Activated naive CD4-positive, alpha-beta T cell treated with Interleukin-2 at 50 U/mL for 16 hours (primary cell): ENCODE results near the gene ZNF429.
"Not testable (repeated sequence)": the region's sequence is repeated elsewhere in the genome, so short reads cannot be mapped to it uniquely, and the experiment has no call there.

Source experiments
- DNase-seq: peaks from one replicate; pipeline ENCODE4 v3.0.0-alpha.2; 2020

The ZNF429 gene

GRCh38 chr19:21593502-21593901 lies 88.1 kb downstream of the ZNF429 start:
- no peak for DNase-seq

GRCh38 chr19:21593934-21594820 lies 88.8 kb downstream of the ZNF429 start:
- DNase-seq, result no peak

GRCh38 chr19:21595185-21595584 lies 89.8 kb downstream of the ZNF429 start:
- no peak for DNase-seq

- DNase-seq, result no peak
Observed at GRCh38 chr19:21602082-21602658, 96.8 kb downstream of the ZNF429 start.

- not testable (repeated sequence) for DNase-seq
Observed at GRCh38 chr19:21602659-21603430, 97.4 kb downstream of the ZNF429 start.

GRCh38 chr19:21603431-21604231 lies 98.2 kb downstream of the ZNF429 start:
- DNase-seq, result no peak

GRCh38 chr19:21604351-21604926 lies 99.0 kb downstream of the ZNF429 start:
- DNase-seq, result no peak
